ENCODE data around the gene CORO2B.

CORO2B gene

DNA sequence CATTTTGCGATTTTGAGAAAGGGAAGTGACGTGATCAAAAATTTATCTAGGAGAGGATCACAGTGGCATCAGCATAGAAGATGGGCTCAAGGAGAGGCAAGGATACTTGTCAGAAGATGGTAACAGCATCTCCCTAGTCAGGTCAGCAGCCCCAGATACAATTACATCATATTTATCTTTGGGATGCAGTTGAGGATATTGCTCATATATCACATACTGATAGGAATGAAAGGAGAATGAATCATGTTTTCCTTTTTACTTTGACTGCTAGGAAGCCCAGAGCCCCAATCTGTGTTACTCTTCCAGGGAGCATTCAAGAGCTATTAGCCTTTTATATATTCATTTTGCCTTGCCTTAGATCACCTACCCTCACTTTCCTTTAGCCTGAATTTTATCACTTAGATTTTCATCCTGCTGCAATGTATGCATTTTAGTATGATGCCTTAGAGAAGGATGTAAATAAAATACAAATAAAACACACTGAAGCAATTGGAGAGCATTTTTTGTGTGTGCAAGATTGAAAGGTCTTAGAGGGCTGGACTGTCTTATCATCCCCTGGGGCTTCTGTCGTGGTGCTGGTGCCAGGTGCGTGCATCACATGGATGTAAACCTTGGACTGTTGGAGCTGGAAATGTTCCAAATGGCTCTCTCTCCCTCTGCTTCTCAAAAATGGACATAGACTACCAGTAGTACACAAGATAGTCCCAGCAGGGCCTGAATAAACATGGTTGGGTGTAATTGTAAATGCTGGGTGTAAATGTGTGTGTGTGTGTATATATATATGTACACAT, 40.3 kb downstream of the CORO2B start:
- H3K27me3 ChIP-seq = no peaks in the 10 kb centered on the region
- H3K9me3 ChIP-seq = no peaks in the 10 kb centered on the region
- no peaks in the 10 kb centered on the region for H3K36me3 ChIP-seq
- TF ChIP-seq, protein P1, sequence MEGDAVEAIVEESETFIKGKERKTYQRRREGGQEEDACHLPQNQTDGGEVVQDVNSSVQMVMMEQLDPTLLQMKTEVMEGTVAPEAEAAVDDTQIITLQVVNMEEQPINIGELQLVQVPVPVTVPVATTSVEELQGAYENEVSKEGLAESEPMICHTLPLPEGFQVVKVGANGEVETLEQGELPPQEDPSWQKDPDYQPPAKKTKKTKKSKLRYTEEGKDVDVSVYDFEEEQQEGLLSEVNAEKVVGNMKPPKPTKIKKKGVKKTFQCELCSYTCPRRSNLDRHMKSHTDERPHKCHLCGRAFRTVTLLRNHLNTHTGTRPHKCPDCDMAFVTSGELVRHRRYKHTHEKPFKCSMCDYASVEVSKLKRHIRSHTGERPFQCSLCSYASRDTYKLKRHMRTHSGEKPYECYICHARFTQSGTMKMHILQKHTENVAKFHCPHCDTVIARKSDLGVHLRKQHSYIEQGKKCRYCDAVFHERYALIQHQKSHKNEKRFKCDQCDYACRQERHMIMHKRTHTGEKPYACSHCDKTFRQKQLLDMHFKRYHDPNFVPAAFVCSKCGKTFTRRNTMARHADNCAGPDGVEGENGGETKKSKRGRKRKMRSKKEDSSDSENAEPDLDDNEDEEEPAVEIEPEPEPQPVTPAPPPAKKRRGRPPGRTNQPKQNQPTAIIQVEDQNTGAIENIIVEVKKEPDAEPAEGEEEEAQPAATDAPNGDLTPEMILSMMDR (IDR thresholded peaks at IDR 0.05) = no peak
- H3K4me1 ChIP-seq (ENCODE audit: control insufficient read depth in 1 of 2, insufficient read depth in 1 of 2, low read depth in 1 of 2, low read length in 1 of 2) = no peaks in the 10 kb centered on the region
- no peak overlapping the region for H3K4me3 ChIP-seq (ENCODE audit: low read depth in 1 of 2, low read length in 1 of 2)
- no peak overlapping the region for H3K27ac ChIP-seq

DNA sequence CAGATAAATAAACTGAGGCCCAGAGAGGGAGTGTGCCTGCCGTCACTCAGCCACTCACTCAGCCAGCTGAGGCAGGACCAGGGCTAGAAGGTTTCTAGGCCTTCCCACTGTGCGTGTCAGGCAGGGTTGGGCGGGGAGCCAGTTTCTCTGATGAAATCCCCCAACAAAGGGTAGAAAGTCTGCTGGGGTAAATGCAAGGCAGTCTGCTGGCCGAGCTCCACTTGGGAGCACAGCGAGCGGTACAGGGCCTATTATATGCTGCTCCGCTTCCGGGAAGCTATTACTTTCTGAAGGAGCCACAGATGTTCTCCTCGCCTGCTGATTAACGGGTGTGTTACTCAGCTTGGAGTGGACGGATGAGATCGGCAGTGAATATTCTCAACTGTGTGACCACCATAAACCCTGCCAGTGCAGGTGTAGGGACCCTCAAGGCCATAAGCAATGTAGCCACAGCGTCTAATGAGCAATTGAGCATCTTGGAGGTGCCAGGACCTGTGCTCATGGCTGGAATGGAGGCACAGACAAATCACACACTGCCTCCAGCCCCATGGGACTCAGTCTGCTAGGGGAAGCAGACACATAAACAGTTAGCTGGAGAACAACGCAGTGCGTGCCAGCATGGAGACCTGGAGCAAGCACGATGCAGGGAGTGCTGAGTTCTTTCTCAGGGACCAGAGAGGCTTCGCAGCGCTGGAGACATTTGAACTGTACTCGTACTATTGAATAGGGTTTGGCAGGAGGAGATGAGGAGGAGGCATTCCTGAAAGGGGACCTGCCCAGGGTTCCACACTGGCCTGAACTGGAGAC, 42.1 kb downstream of the CORO2B start:
- Histone ChIP-seq H3K4me1 (ENCODE audit: control insufficient read depth in 1 of 2, insufficient read depth in 1 of 2, low read depth in 1 of 2, low read length in 1 of 2) (no peaks in the 10 kb centered on the region), H3K27ac (no peak overlapping the region), H3K36me3 (no peaks in the 10 kb centered on the region), H3K4me3 (ENCODE audit: low read depth in 1 of 2, low read length in 1 of 2) (no peak overlapping the region), H3K9me3 (no peaks in the 10 kb centered on the region), H3K27me3 (no peaks in the 10 kb centered on the region)
- TF ChIP-seq, protein P1 (IDR thresholded peaks at IDR 0.05) = no peak

DNA sequence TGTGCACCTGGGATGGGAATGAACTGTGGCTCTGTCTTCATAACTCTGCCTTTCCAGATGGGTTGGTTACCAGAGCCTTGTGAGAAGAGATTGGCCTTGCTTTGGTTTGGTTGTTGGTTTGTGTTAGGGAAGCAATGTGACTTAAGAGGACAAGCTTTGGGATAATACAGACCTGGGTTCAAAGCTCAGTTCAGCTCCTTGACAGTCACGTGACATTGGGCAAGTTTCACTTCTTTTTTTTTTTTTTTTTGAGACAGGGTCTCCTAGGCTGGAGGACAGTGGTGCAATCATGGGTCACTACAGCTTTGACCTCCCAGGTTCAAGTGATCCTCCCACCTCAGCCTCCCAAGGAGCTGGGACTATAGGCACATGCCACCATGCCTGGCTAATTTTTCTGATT, 42.7 kb downstream of the CORO2B start:
- Histone ChIP-seq H3K4me1 (ENCODE audit: control insufficient read depth in 1 of 2, insufficient read depth in 1 of 2, low read depth in 1 of 2, low read length in 1 of 2) (no peaks in the 10 kb centered on the region), H3K27ac (no peak overlapping the region), H3K4me3 (ENCODE audit: low read depth in 1 of 2, low read length in 1 of 2) (no peak overlapping the region), H3K36me3 (no peaks in the 10 kb centered on the region), H3K9me3 (no peaks in the 10 kb centered on the region), H3K27me3 (no peaks in the 10 kb centered on the region)
- TF ChIP-seq, protein P1 (IDR thresholded peaks at IDR 0.05) = no peak

DNA sequence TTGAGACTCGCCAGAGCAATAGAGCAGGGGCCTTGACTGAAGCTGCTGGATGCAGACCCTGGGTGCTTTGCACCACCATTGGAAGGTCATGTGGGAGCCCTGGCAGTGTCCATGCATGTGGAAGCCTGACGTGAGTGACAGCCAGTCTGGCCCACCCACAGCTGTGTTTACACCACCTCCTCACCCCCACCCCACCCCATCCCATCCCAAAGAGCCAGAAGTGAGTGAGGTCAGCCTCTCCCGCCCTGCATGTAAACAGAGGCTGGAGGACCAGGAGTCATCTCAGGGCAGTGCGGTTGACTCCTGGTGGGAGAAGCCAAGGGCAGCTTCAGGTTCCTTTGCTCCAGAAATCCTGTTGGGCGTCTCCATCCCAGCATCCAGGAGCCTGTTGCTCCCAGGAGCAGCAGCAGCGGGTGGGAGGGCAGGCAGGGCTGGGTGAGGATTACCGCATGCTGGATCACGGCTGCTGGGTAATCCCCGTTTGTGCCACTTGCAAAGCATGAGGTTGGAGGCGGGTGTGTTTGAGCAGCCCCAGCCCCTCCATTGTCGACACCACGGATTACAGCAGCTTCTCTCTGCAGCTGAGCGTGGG, 44.6 kb downstream of the CORO2B start:
- Histone ChIP-seq H3K36me3 (no peaks in the 10 kb centered on the region), H3K9me3 (no peaks in the 10 kb centered on the region), H3K4me3 (ENCODE audit: low read depth in 1 of 2, low read length in 1 of 2) (no peak overlapping the region), H3K27me3 (no peaks in the 10 kb centered on the region), H3K4me1 (ENCODE audit: control insufficient read depth in 1 of 2, insufficient read depth in 1 of 2, low read depth in 1 of 2, low read length in 1 of 2) (no peaks in the 10 kb centered on the region), H3K27ac (no peak overlapping the region)
- TF ChIP-seq, protein P1 (IDR thresholded peaks at IDR 0.05) = no peak

DNA sequence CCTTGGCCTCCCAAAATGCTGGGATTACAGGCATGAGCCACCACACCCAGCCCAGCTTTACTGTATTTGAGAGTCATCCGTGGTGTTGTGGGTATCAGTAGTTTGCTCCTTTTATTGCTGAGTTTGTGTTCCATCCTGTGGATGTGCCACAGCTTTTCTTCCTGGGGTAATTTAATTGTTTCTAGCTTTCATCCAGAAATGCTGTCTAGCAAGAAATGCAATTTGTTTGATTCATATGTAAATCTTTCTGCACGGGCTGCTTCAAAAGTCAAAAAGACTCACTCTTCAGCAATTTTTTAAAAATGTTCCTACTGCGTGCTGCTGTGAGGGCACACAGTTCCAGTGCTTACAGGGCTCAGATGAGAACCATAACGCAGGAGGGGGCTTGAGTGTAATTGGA, 47.1 kb downstream of the CORO2B start:
- no peak overlapping the region for H3K4me3 ChIP-seq (ENCODE audit: low read depth in 1 of 2, low read length in 1 of 2)
- no peaks in the 10 kb centered on the region for H3K36me3 ChIP-seq
- TF ChIP-seq, protein P1 (IDR thresholded peaks at IDR 0.05) = no peak
- H3K27me3 ChIP-seq = peaks cover 7% of the 10 kb centered on the region
- no peak overlapping the region for H3K27ac ChIP-seq
- H3K4me1 ChIP-seq (ENCODE audit: control insufficient read depth in 1 of 2, insufficient read depth in 1 of 2, low read depth in 1 of 2, low read length in 1 of 2) = no peaks in the 10 kb centered on the region
- H3K9me3 ChIP-seq = no peaks in the 10 kb centered on the region
